ENCODE results near the gene TAS2R60. TPM values are rescaled to one million over a fixed set of nuclear protein-coding genes. Genes with fewer than 3 reads are reported as not detected.
"Not testable (repeated sequence)": the region's sequence is repeated elsewhere in the genome, so short reads cannot be mapped to it uniquely, and the experiment has no call there.

TAS2R60 gene
- total RNA-seq, 1 experiment from 2014 or later: not detected

- H3F3A ChIP-seq (ENCODE audit: insufficient read depth, low read depth): no peaks in the 10 kb centered on the region; the same call in 1 of the 2 replicates
- H3K27ac ChIP-seq: no peak overlapping the region
- no peaks in the 10 kb centered on the region for H3K9me2 ChIP-seq (ENCODE audit: insufficient read depth)
- no TSS peak for BruUV-seq (replicated peaks)
- ChIA-PET CTCF (no interaction called here), POLR2A (ENCODE audit: unreplicated experiment) (no interaction called here)
- no peaks in the 10 kb centered on the region for H3K36me3 ChIP-seq (ENCODE audit: low read depth)
- no peaks in the 10 kb centered on the region for H3K79me2 ChIP-seq (ENCODE audit: low read depth)
- no peaks in the 10 kb centered on the region for H4K20me1 ChIP-seq (ENCODE audit: insufficient read depth)
- no peak overlapping the region for H2AFZ ChIP-seq
- no peak overlapping the region for H3K4me3 ChIP-seq
- H3K27me3 ChIP-seq (ENCODE audit: insufficient read depth, low read depth): no peaks in the 10 kb centered on the region
- no peak for DNase-seq
- no peak for TF ChIP-seq EZH2 (IDR thresholded peaks at IDR 0.05; ENCODE audit: low read depth)
- no peak for TF ChIP-seq CTCF (conservative IDR thresholded peaks at IDR 0.05)
- no peaks in the 10 kb centered on the region for H3K9me3 ChIP-seq (ENCODE audit: insufficient read depth, low read depth)
- intact Hi-C loops (cut with micrococcal nuclease; ENCODE audit: unreplicated experiment): loop anchor here (5.0 kb wide), 1 partner anchor 38 kb away; no protein-coding TSS in a partner anchor
- H3K4me2 ChIP-seq: no peak overlapping the region
- peaks cover 6% of the 10 kb centered on the region for H3K4me1 ChIP-seq (replicated peaks; ENCODE audit: insufficient read depth)
These were observed 24.4 kb upstream of the TAS2R60 start for GRCh38 chr7:143418681-143419458.

- no peak overlapping the region for H3K4me2 ChIP-seq
- no peaks in the 10 kb centered on the region for H3K27me3 ChIP-seq (ENCODE audit: insufficient read depth, low read depth)
- H4K20me1 ChIP-seq (ENCODE audit: insufficient read depth): no peaks in the 10 kb centered on the region
- H3F3A ChIP-seq (ENCODE audit: insufficient read depth, low read depth): no peaks in the 10 kb centered on the region; the same call in 1 of the 2 replicates
- H3K9me2 ChIP-seq (ENCODE audit: insufficient read depth): no peaks in the 10 kb centered on the region
- H2AFZ ChIP-seq: no peak overlapping the region
- no peak for TF ChIP-seq CTCF (conservative IDR thresholded peaks at IDR 0.05)
- TF ChIP-seq EZH2 (IDR thresholded peaks at IDR 0.05; ENCODE audit: low read depth): no peak
- CTCF ChIA-PET: no interaction called here
- H3K9me3 ChIP-seq (ENCODE audit: insufficient read depth, low read depth): no peaks in the 10 kb centered on the region
- H3K4me3 ChIP-seq: no peak overlapping the region
- H3K27ac ChIP-seq: no peak overlapping the region
- BruUV-seq (replicated peaks): no TSS peak
- H3K4me1 ChIP-seq (replicated peaks; ENCODE audit: insufficient read depth): peaks cover 6% of the 10 kb centered on the region
- DNase-seq: no peak
- POLR2A ChIA-PET (ENCODE audit: unreplicated experiment): no interaction called here
- H3K79me2 ChIP-seq (ENCODE audit: low read depth): no peaks in the 10 kb centered on the region
- no peaks in the 10 kb centered on the region for H3K36me3 ChIP-seq (ENCODE audit: low read depth)
- intact Hi-C loops (cut with micrococcal nuclease; ENCODE audit: unreplicated experiment): loop anchor here (5.0 kb wide), 1 partner anchor 37 kb away; no protein-coding TSS in a partner anchor
These were observed 23.4 kb upstream of the TAS2R60 start for GRCh38 chr7:143419880-143420279.

- POLR2A ChIA-PET (ENCODE audit: unreplicated experiment); H3K4me3 ChIP-seq; H3K79me2 ChIP-seq (ENCODE audit: low read depth); H3K36me3 ChIP-seq (ENCODE audit: low read depth); DNase-seq; H3K27ac ChIP-seq; H3K4me1 ChIP-seq (replicated peaks; ENCODE audit: insufficient read depth); H3K9me2 ChIP-seq (ENCODE audit: insufficient read depth); BruUV-seq (replicated peaks); H3K9me3 ChIP-seq (ENCODE audit: insufficient read depth, low read depth); H3K4me2 ChIP-seq; H4K20me1 ChIP-seq (ENCODE audit: insufficient read depth); intact Hi-C loops (cut with micrococcal nuclease; ENCODE audit: unreplicated experiment); H3K27me3 ChIP-seq (ENCODE audit: insufficient read depth, low read depth); H2AFZ ChIP-seq; H3F3A ChIP-seq (ENCODE audit: insufficient read depth, low read depth): not testable (repeated sequence)
- CTCF ChIA-PET: interaction anchor here (0.6 kb wide), 1 partner anchor 1422 kb away, joined by 4 read pairs; no protein-coding TSS in a partner anchor
These were observed 22.6 kb upstream of the TAS2R60 start for GRCh38 chr7:143420624-143421023.

All from PC-9 (cell line).